H1 (cell line): ENCODE measurements around the gene PRDM1. TPM values are rescaled to one million over a fixed set of nuclear protein-coding genes. Genes with fewer than 3 reads are reported as not detected.

Experiments used
- EZH2 ChIP-seq: fragments of 200-600 bp; sonication (generic); IDR thresholded peaks from 2 replicates; pipeline ENCODE4 v1.7.1; 2012; ENCODE audit warnings: low read depth, mild to moderate bottlenecking, moderate library complexity, low read length, inconsistent platforms; ENCODE audit not compliant: severe bottlenecking
- TAF1 ChIP-seq: IDR thresholded peaks from 2 replicates; pipeline ENCODE4 v1.6.1; 2011; ENCODE audit warnings: mild to moderate bottlenecking, low read depth, low read length
- YY1 ChIP-seq: IDR thresholded peaks from 2 replicates; pipeline ENCODE4 v1.6.1; 2011; ENCODE audit warnings: low read depth, mild to moderate bottlenecking, low read length
- polyA plus RNA-seq, 7 experiments: library from polyadenylated mRNA; depleted of rRNA in 3 of 7; stranded (reverse) in 5 of 7; unstranded in 2 of 7; fragments of >200 nt in 5 of 7; fragments of 200-250 nt in 2 of 7; gene quantifications; 1 replicate in 5 of 7; 2 replicates in 1 of 7; 4 replicates in 1 of 7; pipeline versions ENCODE4 v1.2.1 to v1.2.3, GENCODE V29; 2011 to 2013; ENCODE audit warnings: missing spikeins in 2 of 7, mixed read lengths in 2 of 7
- total RNA-seq: library from RNA; stranded (reverse); fragmentation: NEBNext Ultra II Directional; extraction: Animal tissue kit (Norgen Biotek cat#: 25700); gene quantifications from 2 replicates; pipeline ENCODE4 v1.2.1, GENCODE V29; 2021

PRDM1 gene
- total and polyA plus RNA-seq, 2 of the 8 experiments (the other 6 are each of a cell fraction or from before 2014, with no cell fraction given) = 0.21 to 0.74 TPM

- TF ChIP-seq TAF1 (no peak), YY1 (no peak), EZH2 (no peak)
Observed at GRCh38 chr6:106060167-106060566, 26.0 kb upstream of the PRDM1 start (continued).
